Heart left ventricle (tissue), 13 donors: ENCODE results near the gene RPS2.

Experiments
- CTCF ChIP-seq, 12 donors: fragments of 200-600 bp; sonication (generic) in 4 of 12; IDR thresholded peaks; one replicate each; pipeline versions ENCODE4 v1.5.0 to v1.8.0; 2018 to 2022; ENCODE audit warnings: antibody characterized with exemption in 12 of 12, mild to moderate bottlenecking in 5 of 12
- POLR2A ChIP-seq, 2 donors: fragments of 450-650 bp; IDR thresholded peaks; one replicate each; pipeline ENCODE4 v1.6.1; 2017; ENCODE audit warnings: antibody characterized with exemption in 2 of 2, mild to moderate bottlenecking in 2 of 2, moderate library complexity in 2 of 2
- donor health status: ischemic (EF 13 %, LVEDD 7.1; RV severe dilation, severe dysfunction).
- donor health status: DM: no; HTN: yes; CAD: no.
- donor health status: DM: no; HTN: no; CAD: no.
- donor health status: ischemic (EF 25% LVEDD 6.9; RV normal size, moderate dysfunction).
- donor health status: ischemic (EF 25% LVEDD 5.7; RV mildly dilated, moderate dysfunction).
- donor health status: ischemic (EF 35%, LVEDD 5.7; RV mildly dilated, moderate dysfunction).
- donor health status: nonischemic (EF 11% LVEDD 7.7; RV severe dilation, severe dysfunction).
- donor health status: DM: yes; HTN: yes; CAD: no.
- donor health status: PGD.
- donor health status: ischemic (EF 29% LVEDD 5.4; RV normal size, mild dysfunction).
- donor health status: nonischemic (EF 23%, LVEDD 6.1; RV moderate dilation, normal function).

- no peak for TF ChIP-seq POLR2A (IDR thresholded peaks at IDR 0.05)
- no peak for TF ChIP-seq CTCF (IDR thresholded peaks at IDR 0.05)
Observed at GRCh38 chr16:1913327-1914083, 51.1 kb downstream of the RPS2 start.
